Liver (tissue), 4 donors: ENCODE results near the gene TAS2R1. TPM values are rescaled to one million over a fixed set of nuclear protein-coding genes. Genes with fewer than 3 reads are reported as not detected.

Source experiments
- polyA plus RNA-seq, 2 donors: library from polyadenylated mRNA; stranded (reverse) in 1 of 2; unstranded in 1 of 2; fragments of 200-250 nt in 1 of 2; fragments of >200 nt in 1 of 2; fragmentation: Nextera tagmentation in 1 of 2; extraction: Ambion mirVana in 1 of 2; gene quantifications; one replicate each; pipeline versions ENCODE4 v1.2.1 to v1.2.3, GENCODE V29; 2013 to 2015
- total RNA-seq, 2 donors: library from RNA; depleted of rRNA; stranded (reverse); fragments of >200 nt; gene quantifications; one replicate each; pipeline ENCODE4 v1.2.3, GENCODE V29; 2014
- donor health status: healthy.
- donor health status: healthy.
- donor health status: healthy.

TAS2R1 gene
- total and polyA plus RNA-seq, 4 donors, result not detected

Other genes starting within 250 kb of the TAS2R1 start
- 1 to 10 TPM; 4.9 to 5.8 TPM for gene SEMA5A, start 84.3 kb downstream of the TAS2R1 start, total RNA-seq
- 1 to 10 TPM; 1.1 to 1.4 TPM for gene SEMA5A, start 84.3 kb downstream of the TAS2R1 start, polyA plus RNA-seq